ENCODE measurements around the gene BHLHE40.

BHLHE40 gene

GRCh38 chr3:4996223-4996765 is 17.1 kb downstream of the BHLHE40 start:
- CTCF ChIA-PET = interaction anchor here (1.5 to 4.7 kb wide), 2 partner anchors 16 to 285 kb away, joined by 4 to 22 read pairs; no protein-coding TSS in a partner anchor
- TF ChIP-seq CTCF (IDR thresholded peaks at IDR 0.05; ENCODE audit: insufficient read depth, low read length, missing control alignments) = no peak
- POLR2A ChIA-PET = no interaction called here
- H3K4me3 ChIP-seq (ENCODE audit: low read depth, low read length) = no peak overlapping the region
- DNase-seq (ENCODE audit: low read depth, low spot score) = no peak

GRCh38 chr3:4996771-4997291 is 17.6 kb downstream of the BHLHE40 start:
- POLR2A ChIA-PET = no interaction called here
- H3K4me3 ChIP-seq (ENCODE audit: low read depth, low read length) = no peak overlapping the region
- TF ChIP-seq CTCF (IDR thresholded peaks at IDR 0.05; ENCODE audit: insufficient read depth, low read length, missing control alignments) = no peak
- CTCF ChIA-PET = interaction anchor here (1.5 to 4.7 kb wide), 2 partner anchors 17 to 286 kb away, joined by 4 to 22 read pairs; no protein-coding TSS in a partner anchor
- DNase-seq (ENCODE audit: low read depth, low spot score) = no peak

- ChIA-PET POLR2A (no interaction called here), CTCF (no interaction called here)
- no peak overlapping the region for H3K4me3 ChIP-seq (ENCODE audit: low read depth, low read length)
- no peak for TF ChIP-seq CTCF (IDR thresholded peaks at IDR 0.05; ENCODE audit: insufficient read depth, low read length, missing control alignments)
- DNase-seq (ENCODE audit: low read depth, low spot score) = no peak
These were observed 18.7 kb downstream of the BHLHE40 start for GRCh38 chr3:4997946-4998345.

- no peak for DNase-seq (ENCODE audit: low read depth, low spot score)
- no peak for TF ChIP-seq CTCF (IDR thresholded peaks at IDR 0.05; ENCODE audit: insufficient read depth, low read length, missing control alignments)
- H3K4me3 ChIP-seq (ENCODE audit: low read depth, low read length) = no peak overlapping the region
- CTCF ChIA-PET = interaction anchor here (1.3 kb wide), 1 partner anchor 288 kb away, joined by 4 read pairs; no protein-coding TSS in a partner anchor
- POLR2A ChIA-PET = no interaction called here
These were observed 20.4 kb downstream of the BHLHE40 start for GRCh38 chr3:4999531-5000184.

- no peak overlapping the region for H3K4me3 ChIP-seq (ENCODE audit: low read depth, low read length)
- ChIA-PET POLR2A (no interaction called here), CTCF (interaction anchor here (0.7 to 1.7 kb wide), 3 partner anchors 12 to 290 kb away, joined by 3 to 5 read pairs (median 4); no protein-coding TSS in a partner anchor)
- no peak for DNase-seq (ENCODE audit: low read depth, low spot score)
- TF ChIP-seq CTCF (IDR thresholded peaks at IDR 0.05; ENCODE audit: insufficient read depth, low read length, missing control alignments) = no peak
These were observed 21.9 kb downstream of the BHLHE40 start for GRCh38 chr3:5001135-5001534.

GRCh38 chr3:5001805-5002173 is 22.6 kb downstream of the BHLHE40 start:
- ChIA-PET POLR2A (no interaction called here), CTCF (interaction anchor here (1.2 to 1.7 kb wide), 3 partner anchors 9 to 290 kb away, joined by 3 to 5 read pairs (median 4); no protein-coding TSS in a partner anchor)
- TF ChIP-seq CTCF (IDR thresholded peaks at IDR 0.05; ENCODE audit: insufficient read depth, low read length, missing control alignments) = no peak
- DNase-seq (ENCODE audit: low read depth, low spot score) = no peak
- no peak overlapping the region for H3K4me3 ChIP-seq (ENCODE audit: low read depth, low read length)
